Measurements from ENCODE around the gene PDE9A.
"Not testable (repeated sequence)": the region's sequence is repeated elsewhere in the genome, so short reads cannot be mapped to it uniquely, and the experiment has no call there.

PDE9A gene

DNA sequence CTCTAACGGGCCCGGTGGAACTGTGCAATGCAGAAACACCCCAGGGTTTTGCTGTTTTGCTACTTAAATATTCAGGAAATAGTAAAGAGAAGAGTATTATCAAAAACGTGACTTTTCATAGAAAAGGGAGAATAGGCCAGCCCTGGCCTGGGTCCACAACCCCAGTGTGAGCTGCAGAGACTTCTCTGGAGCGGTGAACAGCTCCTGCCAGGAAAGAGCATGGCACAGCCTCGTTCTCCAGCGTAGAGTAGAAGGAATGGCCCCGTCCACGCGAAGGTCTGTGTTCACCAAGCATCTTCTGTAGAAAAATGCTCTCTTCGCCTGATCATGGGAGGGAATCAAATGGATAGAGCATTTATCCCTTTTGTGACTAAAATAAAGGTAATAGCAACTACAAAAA, 51.4 kb downstream of the PDE9A start:
- DNase-seq (ENCODE audit: low read depth in 1 of 2, low spot score in 1 of 2) = no peak

- no peak for DNase-seq (ENCODE audit: low read depth in 1 of 2, low spot score in 1 of 2)
Observed at GRCh38 chr21:42705346-42705745, 51.9 kb downstream of the PDE9A start.

GRCh38 chr21:42705746-42706374, 52.4 kb downstream of the PDE9A start:
- DNase-seq (ENCODE audit: low read depth in 1 of 2, low spot score in 1 of 2) = no peak

GRCh38 chr21:42706765-42707164, 53.3 kb downstream of the PDE9A start:
- DNase-seq (ENCODE audit: low read depth in 1 of 2, low spot score in 1 of 2) = no peak

GRCh38 chr21:42707207-42707830, 53.9 kb downstream of the PDE9A start:
- no peak for DNase-seq (ENCODE audit: low read depth in 1 of 2, low spot score in 1 of 2)

- no peak for DNase-seq (ENCODE audit: low read depth in 1 of 2, low spot score in 1 of 2)
Observed at GRCh38 chr21:42708107-42708506, 54.7 kb downstream of the PDE9A start.

DNA sequence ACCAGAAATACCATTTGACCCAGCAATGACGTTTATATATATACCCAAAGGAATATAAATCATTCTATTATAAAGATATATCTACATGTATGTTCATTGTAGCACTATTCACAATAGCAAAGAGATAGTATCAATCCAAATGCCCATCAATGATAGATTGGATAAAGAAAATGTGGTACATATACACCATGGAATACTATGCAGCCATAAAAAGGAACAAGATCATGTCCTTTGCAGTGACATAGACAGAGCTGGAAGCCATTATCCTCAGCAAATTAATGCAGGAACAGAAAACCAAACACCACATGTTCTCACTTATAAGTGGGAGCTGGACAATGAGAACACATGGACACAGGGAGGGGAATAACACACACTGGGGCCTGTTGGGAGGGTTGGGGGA, 55.5 kb downstream of the PDE9A start:
- not testable (repeated sequence) for DNase-seq (ENCODE audit: low read depth in 1 of 2, low spot score in 1 of 2)

GRCh38 chr21:42711667-42712066, 58.2 kb downstream of the PDE9A start:
- DNase-seq (ENCODE audit: low read depth in 1 of 2, low spot score in 1 of 2) = no peak

- DNase-seq (ENCODE audit: low read depth in 1 of 2, low spot score in 1 of 2) = not testable (repeated sequence)
Observed at GRCh38 chr21:42715427-42715826, 62.0 kb downstream of the PDE9A start.

- no peak for DNase-seq (ENCODE audit: low read depth in 1 of 2, low spot score in 1 of 2)
Observed at GRCh38 chr21:42716074-42716473, 62.7 kb downstream of the PDE9A start.

GRCh38 chr21:42720484-42720883, 67.1 kb downstream of the PDE9A start:
- not testable (repeated sequence) for DNase-seq (ENCODE audit: low read depth in 1 of 2, low spot score in 1 of 2)

DNA sequence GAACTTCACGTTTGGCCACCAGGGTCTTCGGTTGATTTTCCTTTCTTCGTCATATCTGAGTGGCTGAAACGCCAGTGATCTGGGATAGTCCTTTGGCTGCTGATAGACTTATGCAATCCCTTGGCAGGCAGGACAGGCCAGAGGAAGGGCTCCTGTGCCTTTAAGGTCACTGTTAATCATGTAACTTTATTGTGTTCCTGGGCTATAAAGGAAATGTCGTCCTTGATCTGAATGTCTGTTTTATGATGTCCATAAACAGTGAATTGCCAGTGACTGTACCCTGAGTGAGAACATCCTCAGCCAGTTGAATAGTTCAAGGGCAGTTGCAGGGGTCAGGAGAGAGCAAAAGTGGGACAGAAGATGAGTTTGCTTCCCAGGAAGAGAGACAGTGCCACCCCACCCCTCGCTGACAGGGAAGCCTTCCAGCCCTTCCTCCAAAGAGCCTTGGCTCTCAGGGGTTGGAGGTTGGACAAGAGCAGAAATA, 68.0 kb downstream of the PDE9A start:
- no peak for DNase-seq (ENCODE audit: low read depth in 1 of 2, low spot score in 1 of 2)

DNA sequence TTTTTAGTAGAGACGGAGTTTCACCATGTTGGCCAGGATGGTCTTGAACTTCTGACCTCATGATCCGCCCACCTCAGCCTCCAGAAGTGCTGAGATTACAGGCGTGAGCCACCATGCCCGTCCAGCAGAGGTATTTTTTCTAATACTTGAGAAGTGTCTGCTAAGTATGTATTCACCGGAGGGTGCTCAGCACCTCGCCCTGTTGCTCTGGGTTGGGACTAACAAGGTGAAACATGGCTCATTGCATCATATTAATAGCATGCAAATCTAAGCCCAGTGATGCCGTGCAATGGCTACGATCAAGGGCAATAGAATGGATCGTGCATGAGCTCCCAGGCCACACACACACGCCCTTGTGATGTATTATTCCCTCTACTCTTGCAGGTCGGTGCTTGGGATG, 68.7 kb downstream of the PDE9A start:
- DNase-seq (ENCODE audit: low read depth in 1 of 2, low spot score in 1 of 2) = no peak

- no peak for DNase-seq (ENCODE audit: low read depth in 1 of 2, low spot score in 1 of 2)
Observed at GRCh38 chr21:42722808-42723473, 69.5 kb downstream of the PDE9A start.

DNA sequence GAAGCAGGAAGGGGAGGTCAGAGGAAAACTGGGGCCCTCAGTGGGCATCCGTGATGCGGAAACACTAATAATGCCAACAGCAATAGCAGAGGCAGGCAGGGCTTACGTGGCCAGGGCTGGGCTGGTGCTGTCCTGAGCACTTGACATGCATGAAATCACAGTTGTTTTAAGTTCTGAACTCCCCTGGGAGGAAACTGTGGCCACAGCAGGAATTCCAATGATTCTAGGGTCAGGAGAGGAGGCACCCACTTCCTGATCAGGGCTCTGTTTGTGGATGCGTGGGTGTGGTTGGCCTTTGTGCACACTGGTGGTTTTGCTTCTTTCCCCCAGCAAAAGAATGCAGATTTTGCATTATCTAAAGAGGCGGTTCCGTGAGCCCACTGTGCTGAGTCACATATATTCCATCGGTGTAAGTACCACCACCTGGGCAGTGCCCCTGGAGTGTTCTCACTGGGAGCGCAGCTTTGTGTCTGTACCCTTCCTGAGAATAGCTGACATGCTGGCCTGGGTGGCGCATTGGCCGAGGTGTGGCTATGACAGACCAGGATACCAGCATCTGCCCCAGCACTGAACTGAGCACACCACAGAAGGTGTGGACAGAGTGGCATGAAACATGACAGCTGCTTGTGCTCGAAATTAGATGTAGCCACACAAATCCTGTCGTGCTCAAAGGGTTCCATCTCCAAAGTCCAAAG, 71.0 kb downstream of the PDE9A start:
- DNase-seq (ENCODE audit: low read depth in 1 of 2, low spot score in 1 of 2) = no peak

DNA sequence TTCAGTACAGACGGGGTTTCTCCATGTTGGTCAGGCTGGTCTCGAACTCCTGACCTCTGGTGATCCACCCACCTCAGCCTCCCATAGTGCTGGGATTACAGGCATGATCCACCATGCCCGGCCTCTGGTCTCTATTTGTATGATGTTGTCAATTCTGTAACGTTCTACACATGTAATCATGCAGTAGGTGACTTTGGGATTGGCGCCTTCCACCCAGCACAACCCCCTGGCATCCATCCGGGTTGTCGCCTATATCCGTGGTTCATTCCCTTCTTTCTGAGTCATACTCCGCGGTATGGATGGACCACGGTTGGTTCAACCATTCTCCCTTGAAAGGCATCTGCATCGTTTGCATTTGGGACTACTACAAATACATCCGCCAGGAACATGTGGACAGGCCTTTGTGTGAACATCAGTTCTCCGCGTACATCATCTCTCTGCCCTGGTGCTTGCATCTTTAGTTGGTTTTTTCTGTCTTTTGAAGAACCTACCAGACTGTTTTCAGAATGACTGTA, 72.1 kb downstream of the PDE9A start:
- no peak for DNase-seq (ENCODE audit: low read depth in 1 of 2, low spot score in 1 of 2)

GRCh38 chr21:42731264-42732032, 78.0 kb downstream of the PDE9A start:
- no peak for DNase-seq (ENCODE audit: low read depth in 1 of 2, low spot score in 1 of 2)

DNA sequence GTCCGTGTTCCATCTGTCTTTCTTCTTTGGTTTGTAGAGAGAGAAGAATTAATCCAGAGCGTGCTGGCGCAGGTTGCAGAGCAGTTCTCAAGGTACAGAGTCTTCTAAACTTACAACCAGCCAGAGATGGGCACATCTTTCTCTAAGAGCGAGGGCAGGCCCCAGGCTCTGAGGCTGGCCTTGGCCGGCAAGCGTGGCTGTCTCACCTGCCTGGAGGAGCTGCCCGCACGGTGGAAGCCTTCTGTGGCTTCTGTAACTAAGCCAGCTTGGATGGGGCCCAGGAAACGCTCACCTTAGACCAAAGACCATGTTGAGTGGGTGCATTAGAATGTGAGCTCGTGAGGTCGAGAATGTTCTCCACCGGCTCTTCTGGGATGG, 78.6 kb downstream of the PDE9A start:
- DNase-seq (ENCODE audit: low read depth in 1 of 2, low spot score in 1 of 2) = no peak

DNA sequence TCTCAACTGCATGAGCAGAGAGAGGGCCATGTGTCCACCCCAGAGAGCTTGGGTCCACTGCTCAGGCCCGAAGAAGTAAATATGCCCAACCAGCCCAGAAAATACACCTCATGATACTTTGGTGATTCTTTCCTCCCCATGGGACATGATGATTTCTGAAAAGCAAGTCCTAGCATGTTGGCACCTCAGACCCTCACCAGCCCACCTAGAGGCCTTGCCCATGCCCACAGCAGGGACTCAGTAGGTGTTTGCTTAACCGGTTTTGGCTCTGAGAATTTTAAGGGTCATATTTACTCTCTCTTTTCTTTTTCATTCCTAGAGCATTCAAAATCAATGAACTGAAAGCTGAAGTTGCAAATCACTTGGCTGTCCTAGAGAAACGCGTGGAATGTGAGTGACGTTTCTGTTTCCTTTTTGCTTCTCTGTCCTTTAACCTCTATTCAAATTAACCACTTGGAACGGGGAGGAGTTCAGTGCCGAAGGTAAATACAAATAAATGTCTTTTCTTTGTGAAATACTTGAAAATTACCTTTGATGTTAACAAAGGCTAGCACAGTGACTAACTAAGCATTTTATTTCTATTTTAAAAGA, 79.7 kb downstream of the PDE9A start:
- DNase-seq (ENCODE audit: low read depth in 1 of 2, low spot score in 1 of 2) = no peak

DNA sequence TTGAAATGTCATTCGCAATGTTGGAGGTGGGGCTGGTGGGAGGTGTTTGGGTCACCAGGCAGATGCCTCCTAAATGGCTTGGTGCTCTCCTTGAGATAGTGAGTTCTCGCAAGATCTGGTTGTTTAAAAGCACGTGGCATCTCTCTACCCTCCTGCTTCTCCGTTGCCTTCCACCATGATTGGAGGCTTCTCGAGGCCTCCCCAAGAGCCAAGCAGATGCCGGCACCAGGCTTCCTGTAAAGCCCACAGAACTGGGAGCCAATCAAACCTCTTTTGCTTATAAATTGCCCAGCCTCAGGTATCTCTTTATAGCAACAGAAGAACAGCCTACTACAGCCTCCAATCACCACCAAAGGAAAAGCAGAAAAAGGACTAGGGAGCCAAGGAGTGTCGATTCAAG, 80.5 kb downstream of the PDE9A start:
- DNase-seq (ENCODE audit: low read depth in 1 of 2, low spot score in 1 of 2) = no peak

Data from activated CD4-positive, alpha-beta T cell treated with anti-CD3 and anti-CD28 coated beads, Interleukin-2, amount 50 U/mL, for 24 hours (primary cell).